TTC549 (cell line): ENCODE data around the gene ATP5F1D.

Experiments used
- FAIRE-seq: peaks from 2 replicates; lab custom pipeline; 2012; peaks lifted over from hg19 to GRCh38; lab: Jason Lieb, UNC

ATP5F1D gene

DNA sequence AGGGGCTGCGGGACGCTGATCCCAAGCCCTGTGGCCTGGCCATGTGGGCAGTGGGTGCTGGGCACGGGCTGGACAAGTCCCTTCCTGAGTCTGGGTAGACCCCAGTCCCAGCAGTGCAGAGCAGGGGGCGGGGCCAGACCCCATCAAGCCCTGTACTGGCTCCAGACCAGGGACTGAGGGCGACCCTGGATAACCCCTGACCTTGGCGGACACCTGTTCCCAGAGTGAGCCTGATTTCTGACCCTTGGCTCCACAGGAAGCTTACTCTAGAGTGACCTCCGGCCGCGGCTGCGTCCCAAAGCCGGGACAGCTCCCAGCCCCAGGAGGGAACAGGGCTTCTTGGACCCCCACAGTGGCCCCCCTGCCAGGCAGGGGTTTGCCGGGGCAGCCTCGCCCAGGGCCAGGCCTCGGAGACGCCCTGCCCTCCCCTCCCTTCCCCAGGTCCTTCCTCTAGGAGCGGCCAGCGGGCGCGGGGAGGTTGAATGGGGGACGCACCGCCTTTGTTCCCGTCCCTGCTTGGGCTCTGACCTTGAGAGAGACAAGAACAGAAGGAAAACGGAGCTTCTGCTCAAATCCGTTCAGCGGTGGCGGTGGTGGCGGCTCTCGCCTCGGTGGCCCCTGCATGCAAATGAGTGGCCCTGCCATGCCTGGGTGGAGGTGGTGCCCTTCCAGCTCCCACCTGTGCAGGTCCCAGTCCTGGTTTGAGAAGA lies 41.8 kb downstream of the ATP5F1D start:
- FAIRE-seq = no peak

GRCh38 chr19:1283917-1284292 lies 42.4 kb downstream of the ATP5F1D start:
- FAIRE-seq = no peak

DNA sequence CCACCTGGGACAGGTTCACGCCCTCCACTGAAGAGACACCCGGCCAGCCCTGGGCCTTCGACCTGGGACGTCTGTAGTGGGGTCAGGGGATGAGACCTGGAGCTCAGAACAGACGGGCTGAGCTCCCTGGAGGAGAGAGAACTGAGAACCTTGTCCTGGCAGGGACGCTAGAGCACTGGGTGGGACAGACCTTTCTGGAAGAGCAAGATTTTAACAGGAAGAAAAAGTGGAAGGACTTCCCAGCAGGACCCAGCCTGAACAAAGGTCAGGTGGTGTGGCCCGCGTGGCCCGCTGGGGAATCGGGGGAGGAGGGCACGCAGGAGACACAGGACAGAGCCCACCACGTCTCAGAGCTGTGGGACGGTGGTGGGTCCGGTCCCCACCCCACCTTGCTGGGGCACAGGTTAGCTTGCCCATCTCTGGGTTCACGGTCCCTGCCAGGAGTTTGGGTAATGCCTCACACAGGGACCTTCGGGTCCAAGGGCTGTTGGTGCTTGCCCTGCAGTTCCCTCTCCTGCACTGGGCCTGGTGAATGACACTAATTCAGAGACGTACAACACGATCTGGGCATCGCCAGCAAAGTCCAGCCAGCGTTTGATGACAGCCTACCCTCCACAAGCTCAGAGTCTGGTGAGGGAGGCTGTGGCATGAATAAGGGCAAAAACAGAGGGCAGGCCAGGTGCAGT lies 42.9 kb downstream of the ATP5F1D start:
- no peak for FAIRE-seq

DNA sequence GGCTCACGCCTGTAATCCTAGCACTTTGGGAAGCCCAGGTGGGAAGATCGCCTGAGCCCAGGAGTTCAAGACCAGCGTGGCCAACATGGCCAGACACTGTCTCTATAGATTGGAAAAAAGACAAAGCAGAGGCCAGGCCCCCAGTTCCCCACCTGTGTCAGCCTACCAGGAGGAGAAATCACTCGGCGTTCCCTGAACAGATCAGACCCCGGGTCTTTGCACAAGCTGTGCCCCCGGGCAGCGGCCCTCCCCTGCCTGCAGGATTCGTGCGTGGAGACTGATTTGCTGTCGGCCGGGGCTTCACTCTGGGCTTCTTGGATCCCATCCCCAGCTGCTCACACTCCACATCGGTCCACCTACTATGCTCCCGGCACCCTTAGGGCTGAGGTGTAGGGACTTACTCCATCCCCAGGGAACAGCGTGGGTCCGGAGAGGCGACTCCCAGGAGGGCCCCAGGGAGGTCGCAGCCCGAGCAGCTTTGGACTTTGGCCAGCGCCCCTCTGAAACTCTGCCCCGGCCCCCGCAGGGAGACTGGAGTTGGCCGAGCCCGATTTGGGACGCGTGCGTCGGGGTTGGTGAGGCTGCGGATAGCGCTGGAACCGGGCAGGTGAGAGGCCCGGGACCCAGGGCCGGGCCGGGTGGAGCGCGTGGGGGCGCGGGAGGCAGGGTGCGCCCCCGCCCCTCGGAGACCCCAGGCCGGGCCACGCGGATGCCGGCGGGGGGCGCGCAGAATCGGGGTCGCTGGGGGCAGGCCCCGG lies 43.6 kb downstream of the ATP5F1D start:
- no peak for FAIRE-seq

GRCh38 chr19:1285737-1286360 lies 44.3 kb downstream of the ATP5F1D start, which contains the start of gene EFNA2:
Gene EFNA2, plus strand, starts transcription at chr19:1285873. Its CDS starts 296 bp downstream, at chr19:1286169.
- FAIRE-seq = no peak

DNA sequence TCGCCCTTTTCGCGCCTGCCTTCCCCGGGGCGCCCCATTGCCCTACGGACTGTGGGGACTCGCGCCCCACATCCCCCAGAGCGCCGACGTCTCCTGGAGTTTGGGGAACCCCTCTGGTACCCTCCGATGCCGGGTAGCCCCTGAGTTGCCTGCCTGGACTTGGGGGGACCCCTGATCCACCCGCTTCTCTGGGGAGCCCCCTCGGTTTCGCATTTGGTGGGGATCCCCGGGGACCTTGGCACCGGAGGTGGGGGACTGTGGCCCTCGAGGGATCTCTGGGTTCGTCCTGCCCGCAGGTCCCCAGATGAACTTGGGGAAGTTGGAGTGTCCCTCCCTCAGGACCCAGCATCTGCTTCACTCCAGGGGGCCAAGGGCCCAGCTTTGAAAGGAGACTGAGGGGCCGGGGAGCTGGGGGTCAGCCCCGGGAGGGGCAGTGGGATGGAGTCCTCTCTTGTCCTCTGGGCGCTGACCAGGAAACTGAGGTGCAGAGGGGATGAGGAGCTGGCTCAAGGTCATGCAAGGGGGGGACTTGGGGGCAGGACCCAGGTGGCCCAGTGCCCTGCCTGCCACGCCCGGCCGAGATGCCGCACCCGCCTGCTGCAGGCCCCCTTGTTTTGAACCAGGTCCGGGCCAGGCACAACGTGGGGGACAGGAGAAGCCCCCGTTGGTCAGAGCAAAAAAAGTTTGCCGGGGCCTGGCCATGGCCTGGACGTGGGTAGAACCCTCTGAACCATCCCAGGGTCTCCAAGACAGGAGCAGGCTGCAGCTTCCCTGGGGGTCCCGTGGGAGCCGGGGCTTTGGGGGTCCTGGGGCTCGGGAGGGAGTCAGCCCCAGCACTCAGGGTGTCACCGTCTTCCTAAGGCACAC lies 45.2 kb downstream of the ATP5F1D start:
- no peak for FAIRE-seq

DNA sequence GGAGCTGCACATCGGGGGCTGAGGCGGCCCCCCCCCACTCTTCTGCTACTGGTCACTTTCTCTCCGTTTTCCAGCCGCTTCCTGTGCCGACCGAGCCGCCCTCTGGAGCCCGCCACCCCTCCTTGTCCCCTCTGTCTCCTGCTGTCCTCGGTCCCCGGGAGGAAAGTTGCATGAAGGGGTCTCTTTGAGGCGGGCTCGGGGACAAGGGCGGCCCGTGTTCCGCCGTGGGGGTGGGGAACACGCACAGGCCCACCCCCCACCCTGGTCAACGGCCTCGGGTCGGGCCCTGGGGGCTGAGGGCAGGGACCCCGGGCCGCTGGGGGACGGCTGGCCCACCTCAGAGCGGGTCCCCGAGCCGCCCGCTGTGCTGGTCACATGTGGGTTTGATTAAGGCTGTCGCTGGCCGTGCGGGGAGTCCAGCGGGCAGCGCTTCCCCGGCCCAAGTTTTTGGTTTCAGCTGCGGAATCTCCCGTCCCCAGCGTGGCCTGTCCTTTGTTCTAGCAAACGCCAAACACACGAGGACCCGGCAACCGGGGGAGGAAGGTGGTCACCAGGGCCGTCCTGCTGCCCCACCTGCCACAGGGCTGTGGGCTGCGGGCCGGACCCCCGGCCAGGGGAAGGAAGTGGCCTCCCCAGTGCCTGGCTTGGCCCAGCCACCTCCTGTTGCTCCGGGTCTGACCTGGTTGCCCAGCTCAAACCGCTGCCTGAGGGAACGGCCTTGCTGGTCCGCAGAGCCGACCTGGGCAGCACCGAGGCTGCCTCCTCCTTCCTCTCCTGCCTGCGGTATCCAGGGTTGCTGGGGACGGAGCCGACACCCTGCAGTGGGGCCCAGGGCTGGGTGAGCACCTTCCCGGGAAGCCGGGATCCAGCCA lies 46.0 kb downstream of the ATP5F1D start:
- no peak for FAIRE-seq

GRCh38 chr19:1288226-1288612 lies 46.7 kb downstream of the ATP5F1D start:
- no peak for FAIRE-seq

GRCh38 chr19:1288833-1289685 lies 47.5 kb downstream of the ATP5F1D start:
- no peak for FAIRE-seq

- FAIRE-seq = no peak
Measured at GRCh38 chr19:1289686-1290025, 48.1 kb downstream of the ATP5F1D start.

GRCh38 chr19:1290196-1290702 lies 48.7 kb downstream of the ATP5F1D start:
- FAIRE-seq = no peak

- no peak for FAIRE-seq
Measured at GRCh38 chr19:1290703-1291651, 49.4 kb downstream of the ATP5F1D start.

DNA sequence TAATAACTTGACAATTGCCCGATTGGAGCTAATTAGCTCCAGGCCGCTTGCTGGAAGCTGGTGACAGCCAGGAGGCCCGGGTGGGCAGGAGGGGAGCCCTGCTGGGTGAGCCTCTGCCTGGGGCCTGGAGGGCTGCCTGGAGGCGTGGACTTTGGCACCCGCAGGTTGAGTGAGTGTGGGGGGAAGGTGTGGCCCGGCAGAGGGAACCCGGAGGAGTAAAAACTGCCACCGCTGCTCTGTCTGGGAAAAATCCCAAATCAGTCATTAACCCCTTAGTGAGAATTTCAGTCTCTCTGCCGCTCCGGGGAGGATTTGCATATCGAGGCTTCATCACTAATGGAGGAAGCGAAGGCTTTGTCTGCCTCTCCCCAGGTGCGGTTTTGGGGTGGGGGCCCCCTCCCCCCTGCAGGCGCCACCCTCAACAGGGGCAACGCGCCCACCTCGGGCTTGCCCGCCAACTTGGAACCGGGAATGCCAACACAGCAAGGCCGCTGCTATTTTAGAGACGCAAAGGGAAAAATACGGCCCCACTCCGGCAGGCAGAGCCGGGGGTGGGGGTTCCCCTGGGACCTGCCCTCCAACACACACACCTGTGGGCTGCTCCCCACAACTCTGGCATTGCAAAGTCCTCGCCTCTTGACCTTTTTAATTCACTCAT lies 50.3 kb downstream of the ATP5F1D start:
- no peak for FAIRE-seq

DNA sequence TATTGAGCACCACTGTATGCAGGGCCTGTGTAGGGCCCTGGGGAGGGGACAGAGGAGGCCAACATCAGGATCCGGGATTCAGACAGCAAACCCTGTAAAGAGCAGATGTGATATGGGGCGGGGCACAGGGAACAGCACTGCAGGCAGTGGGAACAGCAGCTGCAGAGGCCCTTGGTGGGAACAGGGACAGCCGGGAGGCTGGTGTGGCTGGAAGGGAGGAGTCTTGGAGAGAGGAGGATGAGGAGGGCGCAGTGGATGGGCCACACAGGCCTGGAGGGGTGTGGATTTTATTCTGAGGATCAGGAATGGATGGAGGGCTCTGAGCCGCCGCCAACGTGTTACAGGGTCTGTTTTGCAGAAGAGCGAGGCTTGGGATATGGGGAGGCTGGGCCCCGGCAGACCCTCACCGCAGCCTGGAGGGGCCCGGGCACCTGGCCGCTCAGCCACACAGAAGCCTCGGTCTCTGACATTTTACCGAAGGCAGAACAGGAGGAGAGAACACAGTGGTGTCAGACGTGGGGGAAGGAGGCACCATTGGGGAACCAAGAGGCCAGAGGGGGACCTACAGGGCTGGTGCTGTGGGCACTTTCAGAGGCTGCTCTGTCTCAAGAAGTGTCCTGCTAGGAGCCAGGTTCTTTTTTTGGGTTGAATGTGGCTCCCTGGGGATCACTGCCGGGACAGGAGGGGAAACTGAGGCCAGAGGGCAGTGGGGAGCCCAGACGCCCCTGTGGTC lies 51.0 kb downstream of the ATP5F1D start:
- FAIRE-seq = no peak

- FAIRE-seq = no peak
Measured at GRCh38 chr19:1293782-1294604, 52.4 kb downstream of the ATP5F1D start.
